ENCODE measurements around the gene CEP104. TPM values are rescaled to one million over a fixed set of nuclear protein-coding genes. Genes with fewer than 3 reads are reported as not detected.

CEP104 gene
- total and polyA plus RNA-seq, 2 experiments from 2014 or later = 12.7 to 22.6 TPM

GRCh38 chr1:3785456-3786157 is 71.4 kb downstream of the CEP104 start:
- Histone ChIP-seq H3K27me3 (no peaks in the 10 kb centered on the region), H3K4me3 (no peak overlapping the region), H2AFZ (no peak overlapping the region), H3K79me2 (peaks cover 20% of the 10 kb centered on the region), H3K36me3 (replicated peaks; ENCODE audit: insufficient read depth, low read depth) (peaks cover 5% of the 10 kb centered on the region), H3K27ac (no peak overlapping the region), H3K9me3 (ENCODE audit: low read depth) (no peaks in the 10 kb centered on the region), H4K20me1 (ENCODE audit: insufficient read depth, poor library complexity, severe bottlenecking) (peaks cover 32% of the 10 kb centered on the region), H3K4me1 (ENCODE audit: insufficient read depth) (no peaks in the 10 kb centered on the region), H3K9me2 (replicated peaks; ENCODE audit: insufficient read depth) (no peaks in the 10 kb centered on the region), H3K4me2 (no peak overlapping the region)
- no peak for TF ChIP-seq EZH2 (IDR thresholded peaks at IDR 0.05; ENCODE audit: borderline replicate concordance)
- peak; percentile 17 for TF ChIP-seq CTCF (IDR thresholded peaks at IDR 0.05; ENCODE audit: poor library complexity)
- 80% methylated on average over 14 of the region's 14 CpGs for whole genome bisulfite sequencing (ENCODE audit: low lambda C conversion rate, missing lambda C conversion rate)
- DNase-seq (ENCODE audit: low spot score) = no peak

GRCh38 chr1:3785045-3785444 is 72.0 kb downstream of the CEP104 start:
- Histone ChIP-seq H3K4me3 (no peak overlapping the region), H3K27me3 (no peaks in the 10 kb centered on the region), H3K9me2 (replicated peaks; ENCODE audit: insufficient read depth) (no peaks in the 10 kb centered on the region), H3K4me2 (no peak overlapping the region), H3K4me1 (ENCODE audit: insufficient read depth) (no peaks in the 10 kb centered on the region), H3K36me3 (replicated peaks; ENCODE audit: insufficient read depth, low read depth) (peaks cover 5% of the 10 kb centered on the region), H4K20me1 (ENCODE audit: insufficient read depth, poor library complexity, severe bottlenecking) (peaks cover 26% of the 10 kb centered on the region), H2AFZ (no peak overlapping the region), H3K9me3 (ENCODE audit: low read depth) (no peaks in the 10 kb centered on the region), H3K27ac (no peak overlapping the region), H3K79me2 (peaks cover 16% of the 10 kb centered on the region)
- peak; percentile 59 for DNase-seq (ENCODE audit: low spot score)
- TF ChIP-seq EZH2 (IDR thresholded peaks at IDR 0.05; ENCODE audit: borderline replicate concordance) = no peak
- TF ChIP-seq CTCF (IDR thresholded peaks at IDR 0.05; ENCODE audit: poor library complexity) = no peak
- TF ChIP-seq EZH2phosphoT487 (IDR thresholded peaks at IDR 0.05; ENCODE audit: low read depth, severe bottlenecking, unreplicated experiment) = no peak
- 93% methylated on average over 13 of the region's 13 CpGs for WGBS (ENCODE audit: low lambda C conversion rate, missing lambda C conversion rate)

- WGBS (ENCODE audit: low lambda C conversion rate, missing lambda C conversion rate) = 98% methylated on average over 27 of the region's 30 CpGs
- H3K4me3 ChIP-seq = no peak overlapping the region
- H3K4me1 ChIP-seq (ENCODE audit: insufficient read depth) = no peaks in the 10 kb centered on the region
- TF ChIP-seq CTCF (IDR thresholded peaks at IDR 0.05; ENCODE audit: poor library complexity) (no peak), EZH2 (IDR thresholded peaks at IDR 0.05; ENCODE audit: borderline replicate concordance) (no peak), EZH2phosphoT487 (IDR thresholded peaks at IDR 0.05; ENCODE audit: low read depth, severe bottlenecking, unreplicated experiment) (no peak)
- no peak overlapping the region for H3K27ac ChIP-seq
- no peak overlapping the region for H2AFZ ChIP-seq
- no peaks in the 10 kb centered on the region for H3K9me2 ChIP-seq (replicated peaks; ENCODE audit: insufficient read depth)
- peaks cover 5% of the 10 kb centered on the region for H3K36me3 ChIP-seq (replicated peaks; ENCODE audit: insufficient read depth, low read depth)
- peaks cover 15% of the 10 kb centered on the region for H4K20me1 ChIP-seq (ENCODE audit: insufficient read depth, poor library complexity, severe bottlenecking)
- H3K27me3 ChIP-seq = no peaks in the 10 kb centered on the region
- no peak overlapping the region for H3K4me2 ChIP-seq
- no peaks in the 10 kb centered on the region for H3K9me3 ChIP-seq (ENCODE audit: low read depth)
- H3K79me2 ChIP-seq = peaks cover 8% of the 10 kb centered on the region
- no peak for DNase-seq (ENCODE audit: low spot score)
Measured at GRCh38 chr1:3783651-3784474, 73.1 kb downstream of the CEP104 start.
